K562 (cell line): ENCODE results near the gene NEB. TPM values are rescaled to one million over a fixed set of nuclear protein-coding genes. Genes with fewer than 3 reads are reported as not detected.
A peak's percentile ranks its signal among the peaks of the same experiment; 100 is the strongest.

Source experiments
- BHLHE40 ChIP-seq: IDR thresholded peaks from 2 replicates; pipeline ENCODE4 v1.6.1; 2011; ENCODE audit warnings: low read length, improper control_type of control experiment
- CREB5 ChIP-seq: fragments of 250-450 bp; sonication (Bioruptor Pico); IDR thresholded peaks from 2 replicates; pipeline ENCODE4 v1.5.0; 2020; ENCODE audit warnings: mild to moderate bottlenecking
- DPF2 ChIP-seq: fragments of 450-650 bp; IDR thresholded peaks from 2 replicates; pipeline ENCODE4 v1.6.1; 2016
- EP300 ChIP-seq: IDR thresholded peaks from 2 replicates; pipeline ENCODE4 v1.6.1; 2012; ENCODE audit warnings: low read length, improper control_type of control experiment
- NR2C2 ChIP-seq, 2 experiments: fragments of 200-800 bp in 1 of 2; sonication (Bioruptor generic) in 1 of 2; sonication (generic) in 1 of 2; formaldehyde crosslinking in 1 of 2; IDR thresholded peaks; 2 replicates each; pipeline versions ENCODE4 v1.6.1 to v1.8.0; 2016 to 2022; ENCODE audit warnings: mild to moderate bottlenecking in 1 of 2, missing compliant biosample characterization in 1 of 2, missing genetic modification characterization in 1 of 2, missing genetic modification reagents in 1 of 2
- PRDM10 ChIP-seq: fragments of 450-650 bp; IDR thresholded peaks from 2 replicates; pipeline ENCODE4 v1.6.1; 2018; ENCODE audit not compliant: partially characterized antibody
- RBM15 ChIP-seq: fragments of 200-400 bp; formaldehyde crosslinking; IDR thresholded peaks from 2 replicates; pipeline ENCODE4 v1.6.1; 2018; ENCODE audit warnings: mild to moderate bottlenecking, low read length, moderate library complexity; ENCODE audit not compliant: insufficient read depth
- TEAD2 ChIP-seq: fragments of 450-650 bp; IDR thresholded peaks from 2 replicates; pipeline ENCODE4 v1.6.1; 2016; ENCODE audit warnings: missing genetic modification characterization, control low read depth, missing compliant biosample characterization
- ZNF253 ChIP-seq: fragments of 250-450 bp; sonication (Bioruptor Pico); conservative IDR thresholded peaks from 2 replicates; pipeline ENCODE4 v1.6.1; 2021; ENCODE audit warnings: mild to moderate bottlenecking
- ZNF277 ChIP-seq: fragments of 250-450 bp; sonication (Bioruptor Pico); IDR thresholded peaks from 2 replicates; pipeline ENCODE4 v1.8.0; 2022; ENCODE audit warnings: inconsistent platforms, mild to moderate bottlenecking, moderate library complexity, borderline replicate concordance
- ZNF407 ChIP-seq: fragments of 450-650 bp; IDR thresholded peaks from 2 replicates; pipeline ENCODE4 v1.6.1; 2016; ENCODE audit warnings: low read depth
- ZNF79 ChIP-seq: fragments of 250-450 bp; sonication (Bioruptor Pico); IDR thresholded peaks from 2 replicates; pipeline ENCODE4 v1.4.0; 2020; ENCODE audit warnings: low read depth, mild to moderate bottlenecking, moderate library complexity
- polyA plus RNA-seq, 8 experiments: library from polyadenylated mRNA; depleted of rRNA in 4 of 8; stranded (reverse) in 5 of 8; unstranded in 3 of 8; fragments of >200 nt; fragmentation: Nextera tagmentation in 2 of 8; fragmentation: Illumina TruSeq in 1 of 8; extraction: Ambion mirVana in 2 of 8; extraction: Trizol in 1 of 8; gene quantifications; 2 replicates each; pipeline versions ENCODE4 v1.2.1 to v1.2.3, GENCODE V29; 2011 to 2014; ENCODE audit warnings: inconsistent platforms in 1 of 8, missing spikeins in 1 of 8
- total RNA-seq, 7 experiments: library from RNA; depleted of rRNA in 6 of 7; stranded (reverse); fragments of >200 nt in 6 of 7; fragmentation: Illumina TruSeq in 2 of 7; extraction: Trizol in 2 of 7; gene quantifications; 2 replicates each; pipeline versions ENCODE4 v1.2.1 to v1.2.3, GENCODE V29; 2011 to 2021; ENCODE audit warnings: low replicate concordance in 1 of 7

The NEB gene
- total and polyA plus RNA-seq, 9 of the 15 experiments (the other 6 are each of a cell fraction or from before 2014, with no cell fraction given): 1.7 to 3.8 (median 2.9) TPM

GRCh38 chr2:151766437-151767153 is 32.3 kb upstream of the NEB start (continued):
- TF ChIP-seq ZNF407 (no peak), CREB5 (no peak), PRDM10 (no peak), BHLHE40 (no peak), RBM15 (no peak), ZNF79 (CRISPR knock-in tag) (no peak), TEAD2 (tag) (no peak), NR2C2 (CRISPR knock-in tag; IDR thresholded peaks at IDR 0.05) (0 out of 2 replicates have a peak, but pooled peaks have one; percentile 35), NR2C2 (tag; IDR thresholded peaks at IDR 0.05) (peak; percentile 32; the same call in 1 of the 2 replicates), ZNF253 (CRISPR knock-in tag) (no peak), EP300 (0 out of 2 replicates have a peak, but pooled peaks have one; percentile 38), ZNF277 (CRISPR knock-in tag) (no peak), DPF2 (peak; percentile 60; the same call in 1 of the 2 replicates)
